HEK293 (cell line): ENCODE measurements around the gene TMEM131L.
"Not testable (repeated sequence)": the region's sequence is repeated elsewhere in the genome, so short reads cannot be mapped to it uniquely, and the experiment has no call there.

Experiments
- CTCF ChIA-PET: fragments of 350-600 bp; formaldehyde crosslinking; extraction: SDS; loops from one replicate; lab custom pipeline; 2021; ENCODE audit warnings: antibody characterized with exemption; lab: Yijun Ruan, JAX
- POLR2A ChIA-PET: fragments of 300-600 bp; formaldehyde crosslinking; extraction: SDS; loops from one replicate; lab custom pipeline; 2020; ENCODE audit warnings: antibody characterized with exemption, inconsistent platforms; lab: Yijun Ruan, JAX
- H3K27ac ChIP-seq: fragments of 200-500 bp; sonication (Bioruptor generic); 2 replicates; pipeline ENCODE4 v1.5.1; 2014; ENCODE audit warnings: low read depth, low read length, control low read depth, inconsistent platforms; ENCODE audit errors: extremely low read depth
- H3K36me3 ChIP-seq, 2 experiments: fragments of 200-500 bp in 1 of 2; sonication (Bioruptor generic) in 1 of 2; 1 replicate in 1 of 2; 2 replicates in 1 of 2; pipeline ENCODE4 v1.5.1; 2014 to 2017; ENCODE audit warnings: inconsistent platforms in 2 of 2, low read length in 2 of 2; ENCODE audit not compliant: control insufficient read depth in 2 of 2, insufficient read depth in 1 of 2
- H3K4me1 ChIP-seq: fragments of 200-500 bp; sonication (Bioruptor generic); 2 replicates; pipeline ENCODE4 v1.5.1; 2014; ENCODE audit warnings: mild to moderate bottlenecking, low read length, inconsistent platforms; ENCODE audit not compliant: control insufficient read depth, insufficient read depth
- H3K4me3 ChIP-seq: 2 replicates; pipeline ENCODE4 v1.5.1; 2011; ENCODE audit warnings: low read depth, mild to moderate bottlenecking, control low read depth, low read length, moderate library complexity
- H3K9me3 ChIP-seq: fragments of 200-500 bp; sonication (Bioruptor generic); 2 replicates; pipeline ENCODE4 v1.5.1; 2014; ENCODE audit warnings: low read depth, low read length, inconsistent platforms; ENCODE audit not compliant: control insufficient read depth, insufficient read depth
- KLF1 ChIP-seq: fragments of 450-650 bp; formaldehyde crosslinking; IDR thresholded peaks from 2 replicates; pipeline ENCODE4 v1.5.1; 2016; ENCODE audit warnings: missing biosample characterization, missing genetic modification characterization
- KLF10 ChIP-seq: fragments of 450-650 bp; IDR thresholded peaks from 2 replicates; pipeline ENCODE4 v1.5.1; 2018; ENCODE audit warnings: missing biosample characterization, mild to moderate bottlenecking, missing genetic modification characterization
- PRDM6 ChIP-seq: fragments of 450-650 bp; formaldehyde crosslinking; IDR thresholded peaks from 2 replicates; pipeline ENCODE4 v1.5.1; 2017; ENCODE audit warnings: missing biosample characterization, missing genetic modification characterization
- YY2 ChIP-seq: fragments of 450-650 bp; formaldehyde crosslinking; IDR thresholded peaks from 2 replicates; pipeline ENCODE4 v1.5.1; 2016; ENCODE audit warnings: missing biosample characterization, missing genetic modification characterization
- ZBTB26 ChIP-seq: fragments of 450-650 bp; formaldehyde crosslinking; optimal IDR thresholded peaks from 2 replicates; pipeline ENCODE3; 2016; ENCODE audit warnings: missing biosample characterization, mild to moderate bottlenecking, missing genetic modification characterization
- ZFP69B ChIP-seq: fragments of 450-650 bp; formaldehyde crosslinking; IDR thresholded peaks from 2 replicates; pipeline ENCODE4 v1.5.1; 2016; ENCODE audit warnings: missing biosample characterization, missing genetic modification characterization
- ZNF146 ChIP-seq: fragments of 450-650 bp; formaldehyde crosslinking; IDR thresholded peaks from 2 replicates; pipeline ENCODE4 v1.5.1; 2016; ENCODE audit warnings: missing biosample characterization, missing genetic modification characterization
- ZNF24 ChIP-seq: fragments of 450-650 bp; formaldehyde crosslinking; IDR thresholded peaks from 2 replicates; pipeline ENCODE4 v1.5.1; 2016; ENCODE audit warnings: missing biosample characterization, missing genetic modification characterization
- ZNF341 ChIP-seq: fragments of 450-650 bp; formaldehyde crosslinking; IDR thresholded peaks from 2 replicates; pipeline ENCODE4; 2016; ENCODE audit warnings: low read depth, missing biosample characterization, missing genetic modification characterization
- ZNF366 ChIP-seq: fragments of 450-650 bp; formaldehyde crosslinking; conservative IDR thresholded peaks from 2 replicates; pipeline ENCODE4 v1.5.1; 2016; ENCODE audit warnings: missing biosample characterization, missing genetic modification characterization
- ZNF416 ChIP-seq: fragments of 450-650 bp; formaldehyde crosslinking; IDR thresholded peaks from 2 replicates; pipeline ENCODE4 v1.5.1; 2016; ENCODE audit warnings: missing biosample characterization, missing genetic modification characterization
- ZNF501 ChIP-seq: fragments of 450-650 bp; formaldehyde crosslinking; IDR thresholded peaks from 2 replicates; pipeline ENCODE4 v1.5.1; 2016; ENCODE audit warnings: missing biosample characterization, missing genetic modification characterization
- ZNF600 ChIP-seq: fragments of 450-650 bp; formaldehyde crosslinking; IDR thresholded peaks from 2 replicates; pipeline ENCODE4 v1.5.1; 2016; ENCODE audit warnings: missing biosample characterization, missing genetic modification characterization
- ZNF610 ChIP-seq: fragments of 450-650 bp; formaldehyde crosslinking; IDR thresholded peaks from 2 replicates; pipeline ENCODE4 v1.5.1; 2016; ENCODE audit warnings: missing biosample characterization, missing genetic modification characterization, borderline replicate concordance
- ZNF629 ChIP-seq: fragments of 450-650 bp; formaldehyde crosslinking; IDR thresholded peaks from 2 replicates; pipeline ENCODE4 v1.5.1; 2017; ENCODE audit warnings: missing biosample characterization, missing genetic modification characterization
- ZNF707 ChIP-seq: fragments of 450-650 bp; formaldehyde crosslinking; IDR thresholded peaks from 2 replicates; pipeline ENCODE4 v1.5.1; 2016; ENCODE audit warnings: missing biosample characterization, missing genetic modification characterization
- ZNF76 ChIP-seq: fragments of 450-650 bp; formaldehyde crosslinking; IDR thresholded peaks from 2 replicates; pipeline ENCODE4; 2016; ENCODE audit warnings: low read depth, missing biosample characterization, missing genetic modification characterization, borderline replicate concordance
- ZSCAN16 ChIP-seq: fragments of 450-650 bp; formaldehyde crosslinking; IDR thresholded peaks from 2 replicates; pipeline ENCODE4 v1.5.1; 2016; ENCODE audit warnings: missing biosample characterization, missing genetic modification characterization
- ZXDB ChIP-seq: fragments of 450-650 bp; formaldehyde crosslinking; IDR thresholded peaks from 2 replicates; pipeline ENCODE4 v1.5.1; 2016; ENCODE audit warnings: missing biosample characterization, missing genetic modification characterization
- TF ChIP-seq, protein P1 (sequence below): fragments of 450-650 bp; formaldehyde crosslinking; IDR thresholded peaks from 2 replicates; pipeline ENCODE4 v1.5.1; 2016; ENCODE audit warnings: missing biosample characterization, missing genetic modification characterization
- TF ChIP-seq, protein P2 (sequence below): fragments of 450-650 bp; formaldehyde crosslinking; IDR thresholded peaks from 2 replicates; pipeline ENCODE4 v1.5.1; 2016; ENCODE audit warnings: missing biosample characterization, missing genetic modification characterization
- TF ChIP-seq, protein P3 (sequence below): fragments of 450-650 bp; formaldehyde crosslinking; IDR thresholded peaks from 2 replicates; pipeline ENCODE4 v1.5.1; 2016; ENCODE audit warnings: missing biosample characterization, missing genetic modification characterization, borderline replicate concordance

Gene TMEM131L

DNA sequence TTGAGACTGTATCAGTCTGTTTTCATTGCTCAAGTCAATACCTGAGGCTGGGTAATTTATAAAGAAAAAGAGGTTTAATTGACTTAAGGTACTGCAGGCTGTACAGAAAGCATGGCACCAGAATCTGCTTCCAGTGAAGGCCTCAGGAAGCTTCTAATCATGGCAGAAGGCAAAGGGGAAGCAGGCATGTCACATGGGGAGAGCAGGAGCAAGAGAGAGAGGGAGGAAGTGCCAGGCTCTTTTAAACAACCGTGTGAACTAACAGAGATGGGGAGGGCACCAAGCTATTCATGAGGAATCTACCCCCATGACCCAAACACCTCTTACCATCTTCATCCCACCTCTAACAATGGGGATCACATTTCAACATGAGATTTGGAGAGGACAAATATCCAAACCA lies 7.2 kb upstream of the TMEM131L start (continued):
- TF ChIP-seq ZBTB26 (tag by site-specific recombination) (no peak), ZNF416 (tag by site-specific recombination) (no peak)

GRCh38 chr4:153461549-153461948 lies 4.6 kb upstream of the TMEM131L start:
- H3K27ac ChIP-seq, H3K36me3 ChIP-seq, H3K4me3 ChIP-seq, H3K9me3 ChIP-seq, H3K4me1 ChIP-seq, POLR2A ChIA-PET, CTCF ChIA-PET: not testable (repeated sequence)
- TF ChIP-seq ZNF146: peak; percentile 94
- TF ChIP-seq, protein P1, sequence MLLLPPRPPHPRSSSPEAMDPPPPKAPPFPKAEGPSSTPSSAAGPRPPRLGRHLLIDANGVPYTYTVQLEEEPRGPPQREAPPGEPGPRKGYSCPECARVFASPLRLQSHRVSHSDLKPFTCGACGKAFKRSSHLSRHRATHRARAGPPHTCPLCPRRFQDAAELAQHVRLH (tag by site-specific recombination): peak; percentile 80

DNA sequence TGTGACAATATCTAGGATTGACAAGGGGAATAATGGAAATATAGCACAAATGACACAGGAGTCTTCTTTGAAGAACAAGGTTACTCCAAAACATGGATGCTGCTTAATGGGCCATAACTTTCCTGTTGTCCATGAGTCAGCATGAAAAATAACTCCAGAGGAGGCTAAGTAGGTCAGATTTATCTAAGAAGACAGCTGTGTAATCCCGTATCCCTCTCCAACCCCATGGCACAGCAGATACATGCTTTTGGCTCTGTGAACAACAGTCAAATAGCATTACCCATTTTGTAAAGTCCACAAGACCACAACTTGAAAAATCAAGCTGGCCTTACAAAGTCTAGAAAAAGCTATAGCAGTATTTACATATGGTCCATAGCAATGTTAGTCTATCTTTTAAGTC lies 2.1 kb upstream of the TMEM131L start:
- Histone ChIP-seq H3K36me3 (no peaks in the 10 kb centered on the region), H3K9me3 (no peaks in the 10 kb centered on the region), H3K4me3 (no peak overlapping the region), H3K4me1 (0 out of 2 replicates have a peak, but pooled peaks cover 3% of the 10 kb centered on the region), H3K27ac (no peak overlapping the region)
- ChIA-PET POLR2A (interaction anchor here (0.6 kb wide), 1 partner anchor 119 kb away, joined by 3 read pairs; the partner anchor contains the start of gene MND1), CTCF (interaction anchor here (0.7 kb wide), 2 partner anchors 31 to 392 kb away, joined by 3 to 5 read pairs; no protein-coding TSS in a partner anchor)
- 0 out of 2 replicates have a peak, but pooled peaks have one; percentile 18 for TF ChIP-seq KLF10 (tag by site-specific recombination)
- 0 out of 2 replicates have a peak, but pooled peaks have one; percentile 13 for TF ChIP-seq ZNF366 (tag by site-specific recombination)
- TF ChIP-seq ZFP69B (tag by site-specific recombination): no peak
- TF ChIP-seq ZNF610: no peak
- TF ChIP-seq KLF1 (tag by site-specific recombination): no peak
- no peak for TF ChIP-seq ZNF341 (tag by site-specific recombination)
- no peak for TF ChIP-seq ZNF707 (tag by site-specific recombination)
- no peak for TF ChIP-seq ZXDB
- TF ChIP-seq ZNF501 (tag by site-specific recombination): no peak
- TF ChIP-seq, protein P2, sequence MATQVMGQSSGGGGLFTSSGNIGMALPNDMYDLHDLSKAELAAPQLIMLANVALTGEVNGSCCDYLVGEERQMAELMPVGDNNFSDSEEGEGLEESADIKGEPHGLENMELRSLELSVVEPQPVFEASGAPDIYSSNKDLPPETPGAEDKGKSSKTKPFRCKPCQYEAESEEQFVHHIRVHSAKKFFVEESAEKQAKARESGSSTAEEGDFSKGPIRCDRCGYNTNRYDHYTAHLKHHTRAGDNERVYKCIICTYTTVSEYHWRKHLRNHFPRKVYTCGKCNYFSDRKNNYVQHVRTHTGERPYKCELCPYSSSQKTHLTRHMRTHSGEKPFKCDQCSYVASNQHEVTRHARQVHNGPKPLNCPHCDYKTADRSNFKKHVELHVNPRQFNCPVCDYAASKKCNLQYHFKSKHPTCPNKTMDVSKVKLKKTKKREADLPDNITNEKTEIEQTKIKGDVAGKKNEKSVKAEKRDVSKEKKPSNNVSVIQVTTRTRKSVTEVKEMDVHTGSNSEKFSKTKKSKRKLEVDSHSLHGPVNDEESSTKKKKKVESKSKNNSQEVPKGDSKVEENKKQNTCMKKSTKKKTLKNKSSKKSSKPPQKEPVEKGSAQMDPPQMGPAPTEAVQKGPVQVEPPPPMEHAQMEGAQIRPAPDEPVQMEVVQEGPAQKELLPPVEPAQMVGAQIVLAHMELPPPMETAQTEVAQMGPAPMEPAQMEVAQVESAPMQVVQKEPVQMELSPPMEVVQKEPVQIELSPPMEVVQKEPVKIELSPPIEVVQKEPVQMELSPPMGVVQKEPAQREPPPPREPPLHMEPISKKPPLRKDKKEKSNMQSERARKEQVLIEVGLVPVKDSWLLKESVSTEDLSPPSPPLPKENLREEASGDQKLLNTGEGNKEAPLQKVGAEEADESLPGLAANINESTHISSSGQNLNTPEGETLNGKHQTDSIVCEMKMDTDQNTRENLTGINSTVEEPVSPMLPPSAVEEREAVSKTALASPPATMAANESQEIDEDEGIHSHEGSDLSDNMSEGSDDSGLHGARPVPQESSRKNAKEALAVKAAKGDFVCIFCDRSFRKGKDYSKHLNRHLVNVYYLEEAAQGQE: no peak
- no peak for TF ChIP-seq ZSCAN16 (tag by site-specific recombination)
- TF ChIP-seq ZNF600 (tag by site-specific recombination): peak; percentile 70; the same call in 1 of the 2 replicates
- no peak for TF ChIP-seq ZNF24 (tag by site-specific recombination)
- 0 out of 2 replicates have a peak, but pooled peaks have one; percentile 25 for TF ChIP-seq ZNF629 (tag by site-specific recombination)
- peak; percentile 29; the same call in 1 of the 2 replicates for TF ChIP-seq PRDM6 (tag by site-specific recombination)
- TF ChIP-seq, protein P3, sequence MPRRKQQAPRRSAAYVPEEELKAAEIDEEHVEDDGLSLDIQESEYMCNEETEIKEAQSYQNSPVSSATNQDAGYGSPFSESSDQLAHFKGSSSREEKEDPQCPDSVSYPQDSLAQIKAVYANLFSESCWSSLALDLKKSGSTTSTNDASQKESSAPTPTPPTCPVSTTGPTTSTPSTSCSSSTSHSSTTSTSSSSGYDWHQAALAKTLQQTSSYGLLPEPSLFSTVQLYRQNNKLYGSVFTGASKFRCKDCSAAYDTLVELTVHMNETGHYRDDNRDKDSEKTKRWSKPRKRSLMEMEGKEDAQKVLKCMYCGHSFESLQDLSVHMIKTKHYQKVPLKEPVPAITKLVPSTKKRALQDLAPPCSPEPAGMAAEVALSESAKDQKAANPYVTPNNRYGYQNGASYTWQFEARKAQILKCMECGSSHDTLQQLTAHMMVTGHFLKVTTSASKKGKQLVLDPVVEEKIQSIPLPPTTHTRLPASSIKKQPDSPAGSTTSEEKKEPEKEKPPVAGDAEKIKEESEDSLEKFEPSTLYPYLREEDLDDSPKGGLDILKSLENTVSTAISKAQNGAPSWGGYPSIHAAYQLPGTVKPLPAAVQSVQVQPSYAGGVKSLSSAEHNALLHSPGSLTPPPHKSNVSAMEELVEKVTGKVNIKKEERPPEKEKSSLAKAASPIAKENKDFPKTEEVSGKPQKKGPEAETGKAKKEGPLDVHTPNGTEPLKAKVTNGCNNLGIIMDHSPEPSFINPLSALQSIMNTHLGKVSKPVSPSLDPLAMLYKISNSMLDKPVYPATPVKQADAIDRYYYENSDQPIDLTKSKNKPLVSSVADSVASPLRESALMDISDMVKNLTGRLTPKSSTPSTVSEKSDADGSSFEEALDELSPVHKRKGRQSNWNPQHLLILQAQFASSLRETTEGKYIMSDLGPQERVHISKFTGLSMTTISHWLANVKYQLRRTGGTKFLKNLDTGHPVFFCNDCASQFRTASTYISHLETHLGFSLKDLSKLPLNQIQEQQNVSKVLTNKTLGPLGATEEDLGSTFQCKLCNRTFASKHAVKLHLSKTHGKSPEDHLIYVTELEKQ (tag by site-specific recombination): no peak; the same call in 1 of the 2 replicates
- no peak for TF ChIP-seq ZNF76 (tag by site-specific recombination)
- no peak for TF ChIP-seq YY2 (tag by site-specific recombination)
